ENCODE measurements around the gene KRT85.
"Not testable (repeated sequence)": the region's sequence is repeated elsewhere in the genome, so short reads cannot be mapped to it uniquely, and the experiment has no call there.

The KRT85 gene

GRCh38 chr12:52366738-52367485, at the start of gene KRT85:
TSS of gene KRT85 (minus strand) at chr12:52367481. CDS start at chr12:52367405, 76 bp downstream.
- DNase-seq: no peak

GRCh38 chr12:52416795-52417194, 49.5 kb upstream of the KRT85 start:
- DNase-seq: no peak

DNA sequence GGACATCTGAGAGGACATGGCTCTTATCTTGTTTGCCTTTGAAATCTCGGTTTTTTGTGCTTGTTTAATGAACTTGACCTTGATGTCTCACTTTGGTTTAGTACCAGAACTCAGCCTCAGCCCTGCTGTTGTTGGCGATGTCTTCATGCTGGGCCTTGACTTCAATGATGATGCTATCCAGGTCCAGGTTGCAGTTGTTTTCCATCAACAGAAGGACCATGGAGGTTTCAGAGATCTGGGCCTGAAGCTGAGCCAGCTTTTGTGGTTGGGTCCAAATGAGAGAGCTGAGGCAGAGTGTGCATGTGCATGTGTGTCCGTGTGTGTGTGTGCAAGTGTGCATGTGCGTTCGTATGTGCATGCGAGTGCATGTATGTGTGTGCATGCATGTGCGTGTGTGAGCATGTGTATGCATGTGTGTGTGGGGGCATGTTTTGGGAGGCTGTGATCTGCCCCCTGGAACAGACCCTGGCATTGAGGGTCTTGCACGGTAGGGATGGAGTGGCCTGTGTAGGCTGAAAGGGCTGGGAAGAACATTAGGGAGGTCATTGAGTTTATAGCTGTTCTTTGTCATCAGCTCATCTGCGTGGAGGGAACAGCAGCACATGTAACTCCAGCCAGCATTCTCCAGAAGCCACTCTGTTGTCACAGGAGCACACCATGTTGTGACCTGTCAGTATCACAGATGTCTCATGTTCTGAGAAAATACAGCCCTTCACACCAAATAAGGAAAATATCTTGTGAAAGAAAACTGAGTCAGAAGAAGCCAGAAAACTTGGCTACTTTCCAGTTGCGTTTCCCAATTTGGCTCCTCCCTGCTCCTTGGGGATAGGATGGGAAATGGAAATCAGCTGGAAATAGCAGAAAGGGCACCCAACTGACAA, 48.8 kb upstream of the KRT85 start:
- DNase-seq: no peak

DNA sequence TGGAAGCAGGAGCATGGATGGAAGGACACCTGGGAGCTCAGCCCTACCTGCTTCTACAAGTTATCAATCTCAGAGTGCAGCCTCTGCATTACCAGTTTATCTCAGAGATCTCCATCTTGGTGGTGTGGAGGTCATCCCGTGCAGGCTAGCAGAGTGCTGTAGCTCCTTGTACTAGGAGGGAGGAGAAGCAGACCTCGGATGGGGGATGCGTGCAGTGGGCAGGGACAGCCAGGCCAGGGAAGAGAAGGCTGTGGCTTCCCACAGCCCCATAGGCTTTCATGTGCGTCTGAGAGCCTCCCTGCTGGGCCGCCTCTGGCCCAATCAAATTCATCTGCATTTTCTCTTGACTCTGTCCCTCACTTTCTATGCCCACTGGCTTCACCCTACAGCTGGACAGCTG, 47.7 kb upstream of the KRT85 start:
- DNase-seq: no peak

- no peak for DNase-seq
Measured at GRCh38 chr12:52413782-52414345, 46.6 kb upstream of the KRT85 start.

- DNase-seq: no peak
Measured at GRCh38 chr12:52413202-52413601, 45.9 kb upstream of the KRT85 start.

DNA sequence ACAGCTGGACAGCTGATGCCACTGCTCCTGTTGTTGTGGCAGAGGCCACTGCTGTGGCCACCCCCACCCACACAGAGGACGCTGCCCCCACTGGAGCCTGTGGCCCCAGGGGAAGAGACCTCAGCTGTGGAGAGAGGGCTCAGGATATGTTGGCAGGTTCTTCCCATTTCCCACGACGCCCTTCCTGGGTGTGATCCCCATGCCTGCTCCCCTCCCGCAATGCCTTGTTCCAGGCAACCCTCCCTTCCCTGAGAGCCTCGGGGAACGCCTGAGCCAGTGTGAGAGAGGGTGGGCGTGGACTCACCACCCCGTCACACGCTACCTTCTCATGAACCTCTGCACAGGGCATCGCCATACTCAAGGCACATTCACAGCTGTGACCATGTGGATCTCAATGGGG, 44.5 kb upstream of the KRT85 start:
- DNase-seq: no peak

DNA sequence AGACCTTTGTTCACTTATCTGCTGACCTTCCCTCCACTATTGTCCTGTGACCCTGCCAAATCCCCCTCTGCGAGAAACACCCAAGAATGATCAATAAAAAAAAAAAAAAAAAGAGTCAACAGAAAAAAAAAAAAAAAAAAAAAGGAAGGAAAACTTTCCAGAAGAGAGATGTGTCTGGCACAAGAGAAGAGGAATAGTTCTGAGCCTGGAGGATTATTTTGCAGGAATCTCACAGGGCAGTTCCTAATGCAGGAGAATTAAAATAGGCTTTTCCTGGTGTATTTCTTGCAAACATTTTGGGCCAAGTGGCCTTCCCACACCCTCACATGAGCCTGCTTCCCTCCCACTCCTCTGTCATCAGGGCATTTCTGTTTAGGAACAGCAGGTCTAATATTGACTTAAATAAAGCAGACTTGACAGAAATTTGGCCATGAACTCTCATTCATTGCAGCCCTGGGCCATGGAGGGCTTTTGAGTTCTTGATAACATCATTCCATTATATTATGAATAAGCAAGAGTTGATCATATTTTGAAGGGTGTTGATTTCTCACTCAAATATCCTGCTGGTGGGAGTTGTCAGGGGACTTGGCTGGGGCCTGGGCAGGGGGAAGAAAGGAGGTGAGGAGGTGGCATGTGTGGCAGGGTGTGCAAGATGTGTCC, 43.4 kb upstream of the KRT85 start:
- not testable (repeated sequence) for DNase-seq

DNA sequence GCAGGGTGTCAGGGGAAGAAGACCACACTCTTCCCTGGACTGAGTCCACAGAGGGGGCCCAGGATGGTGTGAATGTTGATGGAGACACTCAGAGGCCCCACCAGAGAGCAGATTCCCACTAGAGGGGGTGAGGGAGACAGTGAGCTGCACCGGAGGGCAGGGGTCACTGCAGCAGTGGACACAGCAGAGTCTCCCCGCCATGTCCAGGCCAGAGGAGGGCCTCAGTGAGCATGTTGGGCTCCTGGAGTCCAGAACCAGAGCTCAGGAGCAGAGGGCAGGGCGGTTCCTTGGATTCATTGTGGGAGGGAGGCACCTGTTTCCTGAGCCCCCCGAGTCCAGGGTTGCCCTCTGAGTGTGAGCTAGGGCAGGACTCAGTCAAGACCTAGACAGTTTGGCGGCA, 40.6 kb upstream of the KRT85 start:
- DNase-seq: no peak

DNA sequence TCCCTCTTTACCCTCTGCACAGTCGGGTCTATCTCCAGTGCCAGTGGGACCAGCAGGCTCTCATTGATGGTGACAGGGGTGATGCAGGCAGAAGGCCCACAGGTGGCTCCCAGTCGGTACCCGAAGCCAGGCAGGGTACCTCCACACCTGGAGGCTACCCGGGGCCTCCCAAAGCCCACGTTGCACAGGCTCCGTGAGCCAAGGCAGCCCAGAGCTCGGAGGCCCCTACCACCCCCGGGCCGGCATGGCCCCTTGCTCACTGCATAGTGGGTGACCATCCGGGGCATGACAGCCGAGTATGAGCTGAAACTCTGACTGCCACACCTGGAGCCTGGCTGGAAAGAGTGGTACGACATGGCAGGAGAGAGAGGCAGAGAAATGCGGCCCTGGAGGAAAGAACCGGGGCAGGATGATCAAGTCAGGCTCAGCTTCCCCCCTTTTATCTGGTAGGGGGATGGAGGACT, 38.7 kb upstream of the KRT85 start, which contains the start of gene KRT82:
Gene KRT82, minus strand, starts transcription at position 414 of the 464 bp plus-strand sequence. Its CDS starts 58 bp downstream, at position 356.
- no peak for DNase-seq

GRCh38 chr12:52404951-52405350, 37.7 kb upstream of the KRT85 start:
- no peak for DNase-seq

GRCh38 chr12:52403561-52403960, 36.3 kb upstream of the KRT85 start:
- no peak for DNase-seq

GRCh38 chr12:52402873-52403540, 35.7 kb upstream of the KRT85 start:
- DNase-seq: no peak

GRCh38 chr12:52402377-52402776, 35.1 kb upstream of the KRT85 start:
- no peak for DNase-seq

DNA sequence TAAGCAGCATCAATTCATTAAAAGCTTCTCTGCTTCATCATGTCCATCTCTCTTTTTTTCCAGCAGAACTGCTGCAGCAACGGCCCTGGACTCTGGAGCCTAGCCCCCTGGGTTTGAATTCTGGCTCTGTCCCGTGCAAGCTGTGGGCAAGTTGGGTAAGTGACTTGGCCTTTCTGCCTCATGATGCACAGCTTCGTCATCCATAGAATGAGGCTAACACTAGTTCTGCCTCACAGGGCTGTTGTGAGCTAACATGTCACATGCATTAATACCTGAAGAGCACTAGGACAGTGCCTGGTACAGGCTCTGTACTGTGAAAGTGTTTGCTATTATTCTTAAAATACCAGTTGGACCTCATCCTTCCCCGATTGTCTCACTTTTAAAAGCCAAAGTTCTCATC, 34.6 kb upstream of the KRT85 start:
- no peak for DNase-seq

- no peak for DNase-seq
Measured at GRCh38 chr12:52401526-52401925, 34.2 kb upstream of the KRT85 start.

- no peak for DNase-seq
Measured at GRCh38 chr12:52400906-52401305, 33.6 kb upstream of the KRT85 start.

- DNase-seq: no peak
Measured at GRCh38 chr12:52399756-52400155, 32.5 kb upstream of the KRT85 start.

- DNase-seq: no peak
Measured at GRCh38 chr12:52398176-52398575, 30.9 kb upstream of the KRT85 start.

- no peak for DNase-seq
Measured at GRCh38 chr12:52396656-52397055, 29.4 kb upstream of the KRT85 start.

- peak; percentile 1 for DNase-seq
Measured at GRCh38 chr12:52395761-52396434, 28.6 kb upstream of the KRT85 start.
